Upper lobe of left lung (tissue), 6 donors: ENCODE measurements around the gene USP13. TPM values are rescaled to one million over a fixed set of nuclear protein-coding genes. Genes with fewer than 3 reads are reported as not detected.

ENCODE experiments used
- ATAC-seq, 2 donors: fragments of 200-7000 bp; cut with Tn5 transposase; one replicate each; pipeline ENCODE4 v1.9.1; 2022; ENCODE audit warnings: mild to moderate bottlenecking in 2 of 2, moderate library complexity in 2 of 2; ENCODE audit not compliant: low FRiP score in 2 of 2
- DNase-seq, 2 donors: peaks; one replicate each; pipeline ENCODE4 v3.0.0-alpha.2; 2019 to 2020
- H3K27ac ChIP-seq, 4 donors: fragments of 200-600 bp; sonication (generic); one replicate each; pipeline ENCODE4 v1.5.1; 2016 to 2019
- H3K27me3 ChIP-seq, 4 donors: fragments of 200-600 bp; sonication (generic); one replicate each; pipeline ENCODE4 v1.5.1; 2017 to 2019
- H3K36me3 ChIP-seq, 4 donors: fragments of 200-600 bp; sonication (generic); one replicate each; pipeline ENCODE4 v1.5.1; 2016 to 2019
- H3K4me1 ChIP-seq, 4 donors: fragments of 200-600 bp; sonication (generic); one replicate each; pipeline ENCODE4 v1.5.1; 2018 to 2019
- H3K4me3 ChIP-seq, 4 donors: fragments of 200-600 bp; sonication (generic); one replicate each; pipeline ENCODE4 v1.5.1; 2017 to 2019; ENCODE audit warnings: mild to moderate bottlenecking in 2 of 4, moderate library complexity in 1 of 4
- H3K9me3 ChIP-seq, 4 donors: fragments of 200-600 bp; sonication (generic); one replicate each; pipeline ENCODE4 v1.5.1; 2018 to 2019
- EP300 ChIP-seq, 4 donors: sonication (generic); formaldehyde crosslinking; IDR thresholded peaks; one replicate each; pipeline ENCODE4 v1.5.1; 2017; ENCODE audit warnings: antibody characterized with exemption in 4 of 4, control low read depth in 2 of 4
- POLR2A ChIP-seq, 4 donors: fragments of 450-650 bp; IDR thresholded peaks; one replicate each; pipeline ENCODE4 v1.5.1; 2016 to 2017; ENCODE audit warnings: antibody characterized with exemption in 4 of 4, mild to moderate bottlenecking in 2 of 4
- POLR2AphosphoS5 ChIP-seq, 2 donors: sonication (generic); formaldehyde crosslinking; IDR thresholded peaks; one replicate each; pipeline ENCODE4 v1.5.1; 2017; ENCODE audit warnings: antibody characterized with exemption in 2 of 2
- WGBS, 2 donors: methylation state at CpG; one replicate each; pipeline ENCODE4 v1.1.5; 2017 to 2018; 5-methylcytosine and 5-hydroxymethylcytosine counted together
- total RNA-seq, 6 donors: library from RNA; depleted of rRNA in 4 of 6; stranded (reverse); fragments of >200 nt in 4 of 6; gene quantifications; one replicate each; pipeline versions ENCODE4 v1.1.0 to v1.2.1, GENCODE V29; 2016 to 2021
- TF ChIP-seq, protein P1 (sequence below), 6 experiments: fragments of 450-650 bp in 4 of 6; fragments of 200-600 bp in 2 of 6; sonication (generic) in 2 of 6; IDR thresholded peaks; one replicate each; pipeline ENCODE4 v1.5.1; 2016 to 2019; ENCODE audit warnings: antibody characterized with exemption in 6 of 6
- donor health status: DM: no; HTN: no; CAD: no; lungs with moderate emphysema.
- donor health status: DM: no; HTN: yes; CAD: no; lungs with severe emphysema.

The USP13 gene
- total RNA-seq, 6 donors from 2014 or later = 14.4 to 34.6 (median 27.8) TPM

DNA sequence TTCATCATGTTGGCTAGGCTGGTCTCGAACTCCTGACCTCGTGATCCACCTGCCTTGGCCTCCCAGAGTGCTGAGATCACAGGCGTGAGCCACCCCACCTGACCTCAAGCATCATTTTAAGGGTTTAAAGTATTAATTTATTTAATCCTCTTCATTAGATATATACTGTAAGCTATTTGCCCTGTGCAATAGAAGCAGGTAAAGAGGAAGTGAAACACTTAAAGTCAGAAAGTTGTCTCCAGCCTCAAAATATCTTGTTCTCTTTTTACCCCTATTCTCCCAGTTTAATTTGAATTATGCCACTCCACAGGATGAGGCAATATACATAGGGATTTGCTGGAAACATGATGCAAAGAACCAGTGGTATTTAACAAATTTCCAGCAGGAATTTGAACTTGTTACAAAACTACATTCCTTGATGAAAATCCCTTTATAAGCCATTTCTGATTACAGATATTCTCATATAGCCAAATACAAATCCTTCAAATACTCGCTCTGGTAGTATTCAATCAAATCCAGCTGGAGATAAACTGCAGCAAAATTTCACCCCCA is 46.2 kb upstream of the USP13 start:
- H3K36me3 ChIP-seq = peaks cover 0 to 21% (median 6%) of the 10 kb centered on the region in 4 donors
- 93 to 95% methylated on average over 4 of the region's 4 CpGs for WGBS, 2 donors
- peaks cover 21 to 33% (median 29%) of the 10 kb centered on the region in 4 donors for H3K4me1 ChIP-seq
- no peaks in the 10 kb centered on the region for H3K9me3 ChIP-seq
- TF ChIP-seq POLR2A (IDR thresholded peaks at IDR 0.05) = no peak
- TF ChIP-seq, protein P1, sequence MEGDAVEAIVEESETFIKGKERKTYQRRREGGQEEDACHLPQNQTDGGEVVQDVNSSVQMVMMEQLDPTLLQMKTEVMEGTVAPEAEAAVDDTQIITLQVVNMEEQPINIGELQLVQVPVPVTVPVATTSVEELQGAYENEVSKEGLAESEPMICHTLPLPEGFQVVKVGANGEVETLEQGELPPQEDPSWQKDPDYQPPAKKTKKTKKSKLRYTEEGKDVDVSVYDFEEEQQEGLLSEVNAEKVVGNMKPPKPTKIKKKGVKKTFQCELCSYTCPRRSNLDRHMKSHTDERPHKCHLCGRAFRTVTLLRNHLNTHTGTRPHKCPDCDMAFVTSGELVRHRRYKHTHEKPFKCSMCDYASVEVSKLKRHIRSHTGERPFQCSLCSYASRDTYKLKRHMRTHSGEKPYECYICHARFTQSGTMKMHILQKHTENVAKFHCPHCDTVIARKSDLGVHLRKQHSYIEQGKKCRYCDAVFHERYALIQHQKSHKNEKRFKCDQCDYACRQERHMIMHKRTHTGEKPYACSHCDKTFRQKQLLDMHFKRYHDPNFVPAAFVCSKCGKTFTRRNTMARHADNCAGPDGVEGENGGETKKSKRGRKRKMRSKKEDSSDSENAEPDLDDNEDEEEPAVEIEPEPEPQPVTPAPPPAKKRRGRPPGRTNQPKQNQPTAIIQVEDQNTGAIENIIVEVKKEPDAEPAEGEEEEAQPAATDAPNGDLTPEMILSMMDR (IDR thresholded peaks at IDR 0.05) = no peak
- no peak for TF ChIP-seq EP300 (IDR thresholded peaks at IDR 0.05)
- no peak for TF ChIP-seq POLR2AphosphoS5 (IDR thresholded peaks at IDR 0.05)
- H3K27me3 ChIP-seq = no peaks in the 10 kb centered on the region
- no peak for ATAC-seq
- no peak for DNase-seq
- no peak overlapping the region for H3K4me3 ChIP-seq
- H3K27ac ChIP-seq = no peak overlapping the region

DNA sequence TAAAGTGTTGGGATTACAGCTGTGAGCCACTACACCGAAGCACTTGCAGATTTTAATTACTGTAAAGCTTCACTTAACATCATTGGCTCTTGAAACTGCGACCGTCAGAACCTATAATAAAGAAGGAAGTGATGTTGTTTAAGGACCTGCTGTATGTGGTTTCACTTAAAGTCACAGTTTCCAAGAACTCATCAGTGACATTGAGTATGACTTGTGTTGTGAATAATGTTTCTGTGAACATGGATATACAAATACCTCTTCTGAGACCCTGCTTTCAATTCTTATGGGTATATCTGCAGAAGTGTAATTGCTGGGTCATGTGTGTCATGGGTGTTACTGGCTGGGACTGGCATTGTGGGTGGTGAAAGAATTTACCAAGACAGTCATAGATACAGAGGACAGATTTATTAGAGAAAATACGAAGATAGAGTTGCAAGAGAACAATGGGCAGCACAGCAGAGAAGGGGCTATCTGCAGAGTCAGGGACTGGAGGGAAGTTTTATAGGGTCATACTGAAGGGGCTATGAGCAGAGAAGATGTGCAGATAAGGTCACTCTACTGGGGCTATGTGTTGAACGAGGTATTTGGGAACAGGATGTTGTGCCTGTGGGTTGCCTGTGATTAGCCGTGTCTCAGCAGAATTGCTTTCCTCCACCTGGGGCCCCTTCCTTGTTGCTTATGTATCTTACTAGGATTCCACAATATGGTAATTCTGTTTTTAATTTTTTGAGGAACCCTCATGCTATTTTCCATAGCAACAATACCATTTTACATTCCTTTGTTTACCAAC is 43.7 kb upstream of the USP13 start:
- no peak overlapping the region for H3K27ac ChIP-seq
- H3K36me3 ChIP-seq = peaks cover 0 to 9% (median 0%) of the 10 kb centered on the region in 4 donors
- DNase-seq (no peak), ATAC-seq (no peak)
- H3K4me3 ChIP-seq = no peak overlapping the region
- peaks cover 12 to 20% (median 17%) of the 10 kb centered on the region in 4 donors for H3K4me1 ChIP-seq
- TF ChIP-seq EP300 (IDR thresholded peaks at IDR 0.05) (no peak), POLR2AphosphoS5 (IDR thresholded peaks at IDR 0.05) (no peak), POLR2A (IDR thresholded peaks at IDR 0.05) (no peak)
- TF ChIP-seq, protein P1 (IDR thresholded peaks at IDR 0.05) = no peak
- no peaks in the 10 kb centered on the region for H3K27me3 ChIP-seq
- H3K9me3 ChIP-seq = no peaks in the 10 kb centered on the region
- WGBS, 2 donors = 51 to 63% methylated on average over 6 of the region's 6 CpGs

DNA sequence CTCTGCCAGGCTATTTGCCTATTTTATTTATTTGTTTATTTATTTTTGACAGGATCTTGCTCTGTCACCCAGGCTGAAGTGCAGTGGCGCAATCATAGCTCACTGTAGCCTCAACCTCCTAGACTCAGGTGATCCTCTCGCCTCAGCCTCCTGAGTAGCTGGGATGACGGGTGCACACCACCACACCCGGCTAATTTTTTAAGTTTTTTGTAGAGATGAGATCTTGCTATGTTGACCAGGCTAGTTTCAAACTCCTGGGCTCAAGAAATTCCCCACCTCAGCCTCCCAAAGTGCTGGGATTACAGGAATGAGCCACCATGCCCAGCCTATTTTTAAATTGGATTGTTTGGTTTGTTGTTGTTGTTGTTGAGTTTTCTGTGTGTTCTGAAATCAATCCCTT is 42.8 kb upstream of the USP13 start:
- H3K27me3 ChIP-seq = no peaks in the 10 kb centered on the region
- WGBS, 2 donors = 99% methylated on average over 4 of the region's 4 CpGs
- no peaks in the 10 kb centered on the region for H3K9me3 ChIP-seq
- H3K4me1 ChIP-seq = peaks cover 12 to 19% (median 16%) of the 10 kb centered on the region in 4 donors
- TF ChIP-seq EP300 (IDR thresholded peaks at IDR 0.05) (no peak), POLR2AphosphoS5 (IDR thresholded peaks at IDR 0.05) (no peak), POLR2A (IDR thresholded peaks at IDR 0.05) (no peak)
- TF ChIP-seq, protein P1 (IDR thresholded peaks at IDR 0.05) = no peak
- H3K36me3 ChIP-seq = peaks cover 0 to 9% (median 0%) of the 10 kb centered on the region in 4 donors
- no peak for DNase-seq
- ATAC-seq = no peak
- no peak overlapping the region for H3K27ac ChIP-seq
- H3K4me3 ChIP-seq = no peak overlapping the region

DNA sequence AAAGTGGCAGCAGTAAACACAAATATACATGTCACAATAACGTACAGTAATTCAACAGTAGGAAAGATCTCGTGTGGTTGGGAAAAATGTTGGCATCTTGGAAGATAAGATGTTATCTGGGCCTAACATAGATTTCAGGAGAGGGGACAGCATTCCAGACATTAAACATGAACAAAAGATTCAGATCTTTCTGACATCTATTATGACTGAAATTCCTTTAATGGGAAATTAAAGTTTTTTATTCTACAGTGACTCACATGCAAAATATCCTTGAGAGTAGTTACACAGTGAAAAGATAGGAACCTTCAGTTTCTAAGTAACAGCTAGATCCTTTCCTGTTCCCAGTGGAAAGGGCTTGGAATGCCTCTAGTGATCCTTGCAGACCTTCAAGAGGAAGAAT is 39.0 kb upstream of the USP13 start:
- Histone ChIP-seq H3K36me3 (peaks cover 0 to 30% (median 9%) of the 10 kb centered on the region in 4 donors), H3K27ac (no peak overlapping the region)
- no peak for DNase-seq

More for the DNA sequence above, 39.0 kb upstream of the USP13 start:
- 60 to 66% methylated on average over 2 of the region's 2 CpGs for whole genome bisulfite sequencing, 2 donors
- Histone ChIP-seq H3K27me3 (no peaks in the 10 kb centered on the region), H3K4me3 (no peak overlapping the region), H3K9me3 (no peaks in the 10 kb centered on the region), H3K4me1 (no peaks in the 10 kb centered on the region)
- TF ChIP-seq POLR2A (IDR thresholded peaks at IDR 0.05) (no peak), POLR2AphosphoS5 (IDR thresholded peaks at IDR 0.05) (no peak)
- TF ChIP-seq, protein P1 (IDR thresholded peaks at IDR 0.05) = no peak
- ATAC-seq = no peak
